Embryonic facial prominence (tissue), 1 donor: ENCODE results near the gene TNS3.

Source experiments
- DNase-seq: peaks from one replicate; pipeline ENCODE4 v3.0.0-alpha.2; 2016; ENCODE audit errors: extremely low spot score

TNS3 gene

DNA sequence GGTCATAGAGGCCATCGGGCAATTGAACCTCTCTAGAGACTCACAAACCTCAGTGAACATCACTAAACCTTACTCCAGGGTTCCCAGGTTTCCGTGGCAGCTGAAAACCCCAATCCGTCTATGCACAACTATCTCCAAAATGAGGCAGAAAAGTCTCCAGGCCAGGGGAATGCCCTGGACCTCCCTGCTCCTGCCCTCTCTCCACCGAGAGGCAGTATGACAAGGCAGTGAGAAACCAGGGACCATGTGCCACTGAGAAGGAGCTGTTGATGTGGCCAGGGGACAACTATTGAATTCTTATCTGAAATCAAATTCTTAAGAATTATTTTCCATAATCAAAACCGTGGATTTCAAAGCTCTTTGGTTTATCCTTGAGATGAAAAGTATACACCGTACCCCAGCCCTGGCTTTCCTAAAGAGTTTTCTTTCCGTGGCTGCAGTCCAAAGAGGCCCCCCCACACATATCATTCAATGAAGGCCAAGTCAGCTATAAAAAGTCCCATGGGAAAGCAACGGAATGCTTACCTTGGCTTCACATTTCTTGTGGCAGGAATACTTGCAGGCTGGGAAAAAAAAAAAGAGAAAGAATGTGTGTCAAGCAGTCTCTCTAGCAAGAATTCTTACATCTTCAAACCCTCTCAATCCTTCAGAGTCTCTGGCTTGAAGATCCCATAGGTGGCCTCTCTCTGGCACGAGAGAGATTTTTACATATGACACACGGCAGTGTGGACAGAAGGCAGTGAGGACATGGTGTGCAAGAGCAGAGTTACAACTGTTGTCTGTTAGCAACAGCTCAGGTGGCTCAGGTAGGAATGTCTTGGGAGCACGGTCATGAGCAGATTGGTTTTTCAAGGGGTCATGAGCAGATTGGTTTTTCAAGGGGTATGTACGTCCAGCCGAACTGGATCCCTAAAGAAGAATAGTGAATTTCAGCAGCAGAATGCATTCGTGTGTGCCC is 75.2 kb downstream of the TNS3 start:
- DNase-seq, result peak; percentile 38

DNA sequence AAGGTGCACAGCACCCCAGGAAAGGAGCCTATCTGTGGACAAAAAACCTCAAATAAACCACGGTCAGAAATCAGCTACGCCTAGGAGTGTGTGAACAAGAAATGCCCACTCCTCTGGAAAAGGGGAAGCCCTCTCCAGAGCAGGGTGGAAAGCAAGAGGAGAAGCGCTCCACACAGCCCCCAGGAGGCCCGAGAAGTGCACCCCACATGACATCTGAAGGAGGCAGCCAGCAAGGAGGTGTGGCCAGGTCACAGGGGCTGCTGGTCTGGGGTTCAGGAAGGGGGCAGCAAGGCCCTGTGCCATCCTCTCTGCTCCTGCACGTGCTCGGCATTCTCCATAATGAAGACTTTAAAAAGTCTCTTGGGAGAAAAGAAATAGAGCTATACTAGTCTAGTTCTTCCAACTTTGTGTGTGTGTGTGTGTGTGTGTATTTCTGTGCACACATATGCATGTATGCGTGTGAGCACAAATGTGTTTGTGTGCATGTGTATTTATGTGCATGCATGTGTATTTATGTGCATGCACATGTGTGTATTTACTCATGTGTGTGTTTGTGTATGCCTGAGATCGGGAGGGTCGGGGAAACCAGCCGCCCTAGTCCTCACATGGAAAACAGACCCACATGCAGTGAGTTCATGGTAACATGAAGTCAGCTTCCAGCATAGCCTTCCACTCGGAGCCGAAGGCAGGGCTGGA is 76.5 kb downstream of the TNS3 start:
- no peak for DNase-seq

DNA sequence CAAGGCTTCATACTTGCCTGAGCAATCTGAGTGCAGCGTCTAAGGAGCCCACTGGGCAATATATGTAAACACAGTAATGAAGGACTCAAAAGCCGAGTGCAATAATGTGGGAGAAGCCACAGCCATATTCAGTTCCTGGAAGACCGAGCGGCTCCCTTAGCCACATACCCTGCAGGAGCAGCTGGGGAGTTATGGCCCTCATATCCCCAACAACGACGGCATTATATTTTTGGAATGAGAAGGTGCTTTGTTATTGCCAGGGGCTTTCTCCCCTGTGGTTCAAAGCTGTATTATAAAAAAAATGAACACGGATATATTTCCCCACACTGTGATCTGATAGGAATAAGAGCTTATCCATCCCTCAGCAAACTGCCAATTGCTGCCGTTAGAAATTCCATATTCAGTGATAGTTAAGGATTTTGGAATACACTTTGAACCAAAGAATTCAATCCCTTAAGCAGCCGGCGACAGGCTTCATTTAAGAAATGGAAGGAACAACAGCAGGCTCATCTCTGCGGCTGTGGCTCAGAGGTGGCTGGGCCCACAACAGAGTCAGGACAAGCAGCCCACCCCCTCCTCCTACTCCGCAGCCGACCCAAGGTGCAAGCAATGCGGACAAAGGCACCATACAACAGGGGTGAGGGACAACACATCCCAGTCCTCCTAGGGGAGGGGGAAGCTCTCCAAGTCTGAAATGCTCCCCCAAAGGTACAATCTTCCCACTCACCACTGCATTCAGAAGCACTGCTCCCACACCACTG is 77.2 kb downstream of the TNS3 start:
- no peak for DNase-seq

DNA sequence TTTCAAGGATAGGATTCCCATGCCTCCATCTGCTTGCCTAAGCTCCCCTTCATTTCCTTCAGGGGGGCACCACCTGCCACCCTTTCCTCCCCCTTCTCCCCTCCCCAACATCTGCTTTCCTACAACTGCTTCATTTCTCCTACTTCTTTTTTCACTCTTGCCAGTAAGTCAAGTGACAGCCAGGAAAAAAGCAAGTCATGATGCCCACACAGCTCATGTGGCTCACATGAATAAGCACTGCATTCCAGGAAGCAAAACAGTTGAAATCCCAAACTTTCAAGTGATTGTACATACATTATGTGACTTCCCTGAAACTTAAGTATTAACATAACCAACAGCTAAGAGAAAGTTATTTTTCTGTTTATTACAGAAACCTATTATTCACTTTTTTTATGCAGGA is 78.6 kb downstream of the TNS3 start:
- DNase-seq, result no peak

- no peak for DNase-seq
These were observed 79.6 kb downstream of the TNS3 start for GRCh38 chr7:47502240-47502877.

- no peak for DNase-seq
These were observed 80.5 kb downstream of the TNS3 start for GRCh38 chr7:47501406-47501805.

GRCh38 chr7:47500103-47500563 is 81.8 kb downstream of the TNS3 start:
- DNase-seq, result no peak

GRCh38 chr7:47498229-47499056 is 83.5 kb downstream of the TNS3 start:
- no peak for DNase-seq

- DNase-seq, result no peak
These were observed 84.4 kb downstream of the TNS3 start for GRCh38 chr7:47497367-47498096.

GRCh38 chr7:47496666-47497065 is 85.2 kb downstream of the TNS3 start:
- DNase-seq, result no peak

DNA sequence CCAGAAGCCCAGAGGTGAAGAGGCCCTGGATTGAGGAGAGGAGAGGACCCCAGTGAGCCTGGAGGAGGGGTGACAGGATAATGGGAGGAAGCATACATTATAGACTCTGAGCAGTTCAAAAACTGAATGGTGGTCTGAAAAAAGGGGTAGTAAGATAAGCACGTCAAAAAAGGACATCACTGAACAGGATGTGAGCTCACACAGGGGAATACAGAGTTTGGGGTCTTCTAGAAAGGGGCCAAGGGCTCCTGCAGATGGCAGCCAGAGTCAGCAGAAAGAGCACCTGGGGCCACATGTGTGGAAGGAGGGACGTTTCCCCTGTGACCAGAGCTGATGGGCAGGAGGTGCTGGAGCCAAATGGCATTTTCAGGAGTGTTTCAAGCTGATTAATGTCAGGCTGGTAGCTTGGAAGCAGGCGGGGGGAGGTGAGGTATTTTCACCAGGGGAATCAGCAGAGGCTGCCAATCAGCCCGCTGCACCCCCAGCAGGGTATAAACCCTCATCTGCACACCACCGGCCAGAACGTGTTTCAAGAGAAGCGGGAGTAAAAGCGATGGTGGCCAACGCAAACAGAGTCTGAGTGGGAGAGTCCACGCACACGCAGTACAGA is 85.8 kb downstream of the TNS3 start:
- DNase-seq, result no peak

DNA sequence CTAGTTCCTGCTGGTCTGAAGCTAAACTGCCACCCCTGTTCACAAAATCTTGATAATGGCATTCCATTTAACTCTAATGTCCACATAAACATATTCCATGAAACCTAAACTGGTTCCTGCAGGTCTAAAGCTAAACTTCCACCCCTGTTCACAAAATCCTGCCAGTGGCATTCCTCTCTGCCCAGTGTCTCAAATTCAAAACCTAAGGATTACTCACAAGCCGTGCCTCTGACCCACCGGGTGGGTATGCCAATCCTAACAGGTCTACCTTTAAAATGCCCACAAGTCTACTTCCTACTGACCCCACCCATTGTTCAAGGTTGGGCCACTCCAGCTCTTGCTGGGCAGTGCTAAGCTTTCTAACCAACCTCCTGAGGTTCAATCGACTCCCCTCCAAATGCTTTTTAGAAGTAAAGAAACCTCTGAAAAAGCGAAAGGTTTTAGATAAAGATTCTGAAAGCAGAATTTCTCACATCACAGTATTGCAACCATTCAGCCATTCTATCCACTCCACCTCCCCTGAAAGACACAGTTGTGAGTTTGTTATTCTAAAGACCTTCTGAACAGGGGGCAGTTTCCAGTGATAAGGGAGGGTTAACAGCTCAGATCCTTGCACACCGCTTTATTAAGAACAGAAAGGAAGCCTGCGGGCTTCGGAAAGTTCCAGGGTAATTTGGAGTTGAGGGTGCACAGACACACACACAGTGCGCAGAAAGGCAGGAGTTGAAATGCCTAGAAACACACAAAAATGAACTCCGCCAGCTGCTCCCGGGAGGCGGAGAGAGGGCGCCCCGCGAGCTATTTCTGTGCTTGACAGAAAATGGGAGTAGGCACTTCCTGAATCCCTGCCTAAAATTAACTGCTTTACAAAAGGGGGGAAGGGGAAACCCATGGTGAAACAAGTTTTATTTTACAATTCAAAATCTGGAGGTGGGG is 87.7 kb downstream of the TNS3 start:
- no peak for DNase-seq

DNA sequence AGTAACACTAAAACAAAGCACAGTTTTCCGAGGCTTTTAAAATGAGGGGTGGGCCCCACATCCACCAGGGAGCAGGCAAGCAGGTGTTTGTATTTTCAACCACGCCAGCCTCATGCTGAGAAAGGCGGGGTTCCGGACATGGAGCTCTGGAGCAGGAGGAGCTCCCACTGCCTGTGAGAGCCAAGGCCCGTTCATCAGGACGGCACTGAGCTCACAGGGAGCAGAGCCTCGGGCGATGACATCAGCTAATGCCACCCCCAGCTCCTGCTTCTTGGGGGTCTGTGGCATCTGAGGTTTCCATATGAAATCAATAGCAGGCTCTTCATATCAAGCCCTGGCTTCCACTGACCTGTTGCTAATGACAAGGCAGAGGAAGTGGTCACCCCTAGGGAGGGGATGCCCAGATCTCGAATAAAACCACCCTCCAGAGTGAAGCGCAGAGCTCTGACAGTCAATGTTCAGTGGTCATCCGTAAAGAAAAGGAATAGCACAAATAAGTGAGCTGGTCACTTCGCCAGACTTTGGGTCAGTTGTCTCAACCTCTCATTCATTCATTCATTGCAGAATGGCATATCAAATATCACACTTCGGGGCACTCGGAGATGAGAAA is 89.1 kb downstream of the TNS3 start:
- no peak for DNase-seq

DNA sequence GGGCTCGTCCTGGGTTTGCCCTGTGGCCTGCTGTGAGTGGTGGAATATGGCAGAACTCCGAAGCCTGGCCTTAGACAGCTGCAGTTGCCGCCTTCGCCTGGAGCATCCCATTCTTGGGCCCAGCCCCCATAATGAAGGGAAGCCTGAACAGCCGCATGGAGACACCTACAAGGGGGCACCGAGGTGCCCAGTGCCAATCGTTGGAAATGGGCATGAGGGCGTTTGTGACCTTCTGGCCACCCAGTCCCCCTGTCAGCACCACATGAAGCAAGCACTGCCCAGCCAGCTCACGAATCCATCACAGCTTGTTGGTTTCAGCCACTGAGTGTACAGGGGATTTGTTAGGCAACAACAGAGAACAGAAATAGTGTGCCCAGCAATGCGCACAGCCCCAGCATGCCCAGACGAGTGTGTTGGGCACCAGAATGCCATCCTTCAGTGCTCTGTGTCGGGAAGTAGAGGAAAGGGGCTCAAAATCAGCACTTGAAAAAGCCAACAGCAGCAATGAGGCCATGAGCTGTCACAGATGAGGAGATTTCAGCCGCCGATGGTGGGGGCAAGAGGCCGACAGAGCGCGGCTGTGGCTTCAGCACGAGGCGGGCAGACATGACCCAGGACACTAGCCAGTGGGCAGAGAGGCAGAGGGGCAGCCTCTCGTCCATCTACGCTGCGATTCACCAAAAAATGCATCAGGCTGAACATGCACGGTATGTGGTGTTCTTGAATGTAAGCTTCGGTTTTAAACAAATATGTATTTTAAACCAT is 91.2 kb downstream of the TNS3 start:
- no peak for DNase-seq

DNA sequence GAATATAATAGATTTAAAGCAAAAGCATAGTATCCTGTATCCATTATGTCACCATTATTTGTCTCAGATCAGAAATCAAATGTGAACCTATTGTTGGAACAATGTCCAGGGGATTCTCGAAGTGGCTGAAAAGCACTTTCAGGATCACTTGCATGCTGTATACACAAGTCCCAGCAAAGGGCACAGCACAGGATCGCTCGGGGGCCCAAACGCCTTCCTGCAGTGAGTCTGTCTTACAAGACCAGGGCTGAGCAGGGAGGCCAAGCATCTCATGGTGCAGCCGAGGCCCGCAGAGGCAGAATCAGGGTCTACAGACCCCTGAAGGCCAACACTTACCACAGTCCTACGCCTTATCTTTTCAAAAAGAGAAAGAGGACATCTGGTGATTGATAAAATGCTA is 92.3 kb downstream of the TNS3 start:
- DNase-seq, result no peak

GRCh38 chr7:47488969-47489342 is 93.0 kb downstream of the TNS3 start:
- DNase-seq, result no peak

GRCh38 chr7:47488201-47488968 is 93.5 kb downstream of the TNS3 start:
- DNase-seq, result no peak
